Measurements from ENCODE around the gene CALU.

Gene CALU

DNA sequence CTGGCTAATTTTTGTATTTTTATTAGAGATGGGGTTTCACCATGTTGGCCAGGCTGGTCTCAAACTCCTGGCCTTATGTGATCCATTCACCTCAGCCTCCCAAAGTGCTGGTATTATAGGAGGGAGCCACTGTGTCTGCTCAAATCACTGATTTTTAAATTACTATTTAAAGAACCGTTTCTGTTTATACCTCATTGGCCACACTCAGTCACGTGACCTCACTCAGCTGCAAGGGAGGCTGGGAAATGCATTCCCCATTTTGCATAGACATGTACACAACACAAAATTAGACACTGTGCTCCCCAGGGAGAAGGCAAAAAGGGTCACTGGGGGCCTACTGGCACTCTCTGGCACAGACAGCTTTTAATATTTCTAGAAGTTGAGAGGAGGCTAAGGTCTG is 13.6 kb upstream of the CALU start:
- no peak overlapping the region for H2AFZ ChIP-seq (ENCODE audit: low read depth)
- H3K9ac ChIP-seq, result no peak overlapping the region
- H4K20me1 ChIP-seq (ENCODE audit: insufficient read depth), result no peaks in the 10 kb centered on the region
- no peaks in the 10 kb centered on the region for H3K36me3 ChIP-seq (ENCODE audit: insufficient read depth)
- TF ChIP-seq, protein P1, sequence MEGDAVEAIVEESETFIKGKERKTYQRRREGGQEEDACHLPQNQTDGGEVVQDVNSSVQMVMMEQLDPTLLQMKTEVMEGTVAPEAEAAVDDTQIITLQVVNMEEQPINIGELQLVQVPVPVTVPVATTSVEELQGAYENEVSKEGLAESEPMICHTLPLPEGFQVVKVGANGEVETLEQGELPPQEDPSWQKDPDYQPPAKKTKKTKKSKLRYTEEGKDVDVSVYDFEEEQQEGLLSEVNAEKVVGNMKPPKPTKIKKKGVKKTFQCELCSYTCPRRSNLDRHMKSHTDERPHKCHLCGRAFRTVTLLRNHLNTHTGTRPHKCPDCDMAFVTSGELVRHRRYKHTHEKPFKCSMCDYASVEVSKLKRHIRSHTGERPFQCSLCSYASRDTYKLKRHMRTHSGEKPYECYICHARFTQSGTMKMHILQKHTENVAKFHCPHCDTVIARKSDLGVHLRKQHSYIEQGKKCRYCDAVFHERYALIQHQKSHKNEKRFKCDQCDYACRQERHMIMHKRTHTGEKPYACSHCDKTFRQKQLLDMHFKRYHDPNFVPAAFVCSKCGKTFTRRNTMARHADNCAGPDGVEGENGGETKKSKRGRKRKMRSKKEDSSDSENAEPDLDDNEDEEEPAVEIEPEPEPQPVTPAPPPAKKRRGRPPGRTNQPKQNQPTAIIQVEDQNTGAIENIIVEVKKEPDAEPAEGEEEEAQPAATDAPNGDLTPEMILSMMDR (conservative IDR thresholded peaks at IDR 0.05; ENCODE audit: low read depth, low read length), result no peak
- no peak overlapping the region for H3K27ac ChIP-seq
- H3K79me2 ChIP-seq (ENCODE audit: insufficient read depth, low read depth), result no peaks in the 10 kb centered on the region
- H3K27me3 ChIP-seq (ENCODE audit: insufficient read depth, low read depth), result no peaks in the 10 kb centered on the region
- no peak overlapping the region for H3K4me2 ChIP-seq
- H3K4me1 ChIP-seq (ENCODE audit: low read depth, poor library complexity, severe bottlenecking), result no peaks in the 10 kb centered on the region
- no peak overlapping the region for H3K4me3 ChIP-seq (IDR thresholded peaks at IDR 0.05; ENCODE audit: insufficient read depth, low read depth, low read length)

DNA sequence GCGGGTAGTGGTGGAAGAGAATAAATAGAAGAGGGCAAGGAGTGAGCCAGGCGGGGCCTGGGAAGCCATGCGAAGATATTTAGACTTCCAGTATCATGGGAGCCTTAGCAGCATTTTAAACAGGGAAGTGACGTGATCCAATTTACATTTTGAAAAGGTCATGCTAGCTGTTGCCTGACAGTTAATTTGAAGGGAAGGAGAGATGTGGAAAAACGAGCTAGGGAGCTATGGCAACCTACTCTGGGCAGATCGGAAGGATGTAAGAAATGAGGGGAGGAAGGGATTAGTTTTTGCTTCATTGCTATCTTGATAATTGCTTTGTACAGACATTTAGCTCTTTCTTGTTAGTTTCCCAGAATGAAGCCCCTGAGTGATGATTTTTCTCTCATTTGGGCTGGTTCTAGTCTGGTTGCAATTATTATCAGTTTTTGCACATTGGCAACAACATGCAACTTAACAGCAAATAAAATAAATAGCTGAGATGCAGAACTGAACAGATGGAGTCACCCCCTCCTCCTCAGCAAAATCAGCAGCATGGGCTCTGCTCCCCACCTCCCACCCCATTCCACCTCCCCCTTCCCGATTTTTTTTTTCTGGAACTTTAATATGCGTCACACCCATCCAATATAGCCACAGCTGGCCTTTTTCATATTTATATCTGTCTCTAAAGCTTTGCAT is 13.0 kb upstream of the CALU start:
- H3K4me2 ChIP-seq, result no peak overlapping the region

DNA sequence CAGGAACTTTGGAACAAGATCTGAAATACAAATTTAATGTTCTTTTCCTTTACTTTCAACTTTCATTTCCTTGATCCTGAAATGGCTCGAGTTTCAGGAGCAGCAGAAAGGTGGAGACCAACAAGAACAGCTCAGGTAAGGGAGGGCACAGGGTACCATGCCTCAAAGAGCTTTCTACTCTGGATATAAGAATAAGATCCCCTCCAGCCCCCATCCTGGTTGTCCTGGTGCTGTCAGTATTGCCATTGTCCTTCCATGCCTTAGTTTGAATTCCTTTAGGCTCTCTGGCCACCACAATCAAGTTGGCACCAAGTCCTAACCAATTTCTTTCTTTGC is 12.5 kb upstream of the CALU start:
- H3K4me3 ChIP-seq (IDR thresholded peaks at IDR 0.05; ENCODE audit: insufficient read depth, low read depth, low read length), result no peak overlapping the region
- H4K20me1 ChIP-seq (ENCODE audit: insufficient read depth), result no peaks in the 10 kb centered on the region
- no peaks in the 10 kb centered on the region for H3K27me3 ChIP-seq (ENCODE audit: insufficient read depth, low read depth)
- H2AFZ ChIP-seq (ENCODE audit: low read depth), result no peak overlapping the region
- no peak overlapping the region for H3K9ac ChIP-seq
- H3K79me2 ChIP-seq (ENCODE audit: insufficient read depth, low read depth), result no peaks in the 10 kb centered on the region
- no peak overlapping the region for H3K27ac ChIP-seq
- H3K36me3 ChIP-seq (ENCODE audit: insufficient read depth), result no peaks in the 10 kb centered on the region
- H3K4me1 ChIP-seq (ENCODE audit: low read depth, poor library complexity, severe bottlenecking), result no peaks in the 10 kb centered on the region
- no peak overlapping the region for H3K4me2 ChIP-seq
- TF ChIP-seq, protein P1 (conservative IDR thresholded peaks at IDR 0.05; ENCODE audit: low read depth, low read length), result no peak

More for the DNA sequence above, 13.0 kb upstream of the CALU start:
- no peak overlapping the region for H3K9ac ChIP-seq
- H3K4me1 ChIP-seq (ENCODE audit: low read depth, poor library complexity, severe bottlenecking), result no peaks in the 10 kb centered on the region
- no peak overlapping the region for H2AFZ ChIP-seq (ENCODE audit: low read depth)
- H3K27ac ChIP-seq, result no peak overlapping the region
- no peak overlapping the region for H3K4me3 ChIP-seq (IDR thresholded peaks at IDR 0.05; ENCODE audit: insufficient read depth, low read depth, low read length)
- no peaks in the 10 kb centered on the region for H4K20me1 ChIP-seq (ENCODE audit: insufficient read depth)
- TF ChIP-seq, protein P1 (conservative IDR thresholded peaks at IDR 0.05; ENCODE audit: low read depth, low read length), result no peak
- H3K27me3 ChIP-seq (ENCODE audit: insufficient read depth, low read depth), result no peaks in the 10 kb centered on the region
- no peaks in the 10 kb centered on the region for H3K36me3 ChIP-seq (ENCODE audit: insufficient read depth)
- H3K79me2 ChIP-seq (ENCODE audit: insufficient read depth, low read depth), result no peaks in the 10 kb centered on the region

DNA sequence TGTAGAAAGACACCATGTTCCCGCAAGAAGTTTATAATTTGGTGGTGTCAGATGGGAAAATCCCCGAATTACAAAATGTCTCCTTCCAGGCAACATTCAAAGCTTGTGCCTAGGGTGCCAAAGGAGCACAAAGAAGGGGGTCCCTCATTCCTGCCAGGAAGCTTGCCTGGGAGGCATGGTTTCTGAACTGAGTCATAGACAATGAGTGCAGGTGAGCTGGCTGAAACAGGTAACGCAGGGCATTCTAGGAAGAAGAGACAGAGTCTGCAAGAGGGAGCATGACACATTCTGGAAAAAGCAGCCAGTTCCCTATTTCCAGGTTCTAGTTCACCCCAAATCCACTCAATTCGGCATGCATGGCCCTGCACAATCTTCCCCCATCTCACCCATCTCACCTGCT is 11.9 kb upstream of the CALU start:
- H3K4me1 ChIP-seq (ENCODE audit: low read depth, poor library complexity, severe bottlenecking), result no peaks in the 10 kb centered on the region
- H3K27me3 ChIP-seq (ENCODE audit: insufficient read depth, low read depth), result no peaks in the 10 kb centered on the region
- no peaks in the 10 kb centered on the region for H3K79me2 ChIP-seq (ENCODE audit: insufficient read depth, low read depth)
- no peaks in the 10 kb centered on the region for H4K20me1 ChIP-seq (ENCODE audit: insufficient read depth)
- H3K36me3 ChIP-seq (ENCODE audit: insufficient read depth), result no peaks in the 10 kb centered on the region
- H3K4me2 ChIP-seq, result no peak overlapping the region
- no peak overlapping the region for H3K4me3 ChIP-seq (IDR thresholded peaks at IDR 0.05; ENCODE audit: insufficient read depth, low read depth, low read length)
- H2AFZ ChIP-seq (ENCODE audit: low read depth), result no peak overlapping the region
- H3K9ac ChIP-seq, result no peak overlapping the region
- H3K27ac ChIP-seq, result no peak overlapping the region
- TF ChIP-seq, protein P1 (conservative IDR thresholded peaks at IDR 0.05; ENCODE audit: low read depth, low read length), result no peak
